ENCODE data around the gene TEKT5. TPM values are rescaled to one million over a fixed set of nuclear protein-coding genes. Genes with fewer than 3 reads are reported as not detected.

The TEKT5 gene
- total and polyA plus RNA-seq, 9 of the 15 experiments (the other 6 are each of a cell fraction or from before 2014, with no cell fraction given), result 0.10 to 0.19 TPM; not detected in 7

DNA sequence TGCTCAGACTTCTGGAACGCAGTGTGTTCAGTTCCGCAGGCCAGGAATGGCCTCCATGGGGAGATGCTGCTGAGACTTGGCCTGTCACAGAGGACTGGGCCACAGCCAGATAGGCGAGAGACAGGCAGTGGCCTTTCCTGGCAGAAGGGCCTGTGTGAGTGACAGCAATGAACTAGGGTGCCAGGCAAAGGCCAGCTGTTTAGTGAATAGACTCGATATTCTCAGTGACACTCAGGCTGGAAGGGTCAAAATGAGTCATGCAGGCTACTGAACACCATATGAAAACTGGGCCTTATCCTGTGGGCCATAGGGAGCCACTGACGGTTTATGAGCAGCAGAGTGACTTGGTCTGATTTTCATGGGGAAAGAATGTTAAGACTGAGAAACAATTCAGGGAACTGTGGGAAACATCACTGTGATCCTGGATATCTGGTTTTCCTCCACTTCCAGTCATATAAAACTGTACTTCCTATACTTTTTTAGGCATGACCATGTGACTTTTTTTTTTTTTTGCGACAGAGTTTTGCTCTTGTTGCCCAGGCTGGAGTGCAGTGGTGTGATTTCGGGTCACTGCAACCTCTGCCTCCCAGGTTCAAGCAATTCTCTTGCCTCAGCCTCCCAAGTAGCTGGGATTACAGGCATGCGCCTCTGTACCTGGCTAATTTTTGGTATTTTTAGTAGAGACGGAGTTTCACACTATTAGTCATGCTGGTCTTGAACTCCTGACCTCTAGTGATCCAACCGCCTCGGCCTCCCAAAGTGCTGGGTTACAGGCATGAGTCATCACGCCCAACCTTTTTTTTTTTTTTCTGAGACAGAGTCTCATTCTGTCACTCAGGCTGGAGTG is 43.7 kb upstream of the TEKT5 start (continued):
- TF ChIP-seq PML (IDR thresholded peaks at IDR 0.05; ENCODE audit: low read length) (no peak), U2AF2 (optimal IDR thresholded peaks at IDR 0.05; ENCODE audit: low read depth, low read length) (no peak), DDX20 (tag; IDR thresholded peaks at IDR 0.05; ENCODE audit: low read depth) (no peak), SRSF9 (IDR thresholded peaks at IDR 0.05; ENCODE audit: borderline replicate concordance, low read depth, low read length) (no peak), TBL1XR1 (IDR thresholded peaks at IDR 0.05; ENCODE audit: low read length in 2 of 2) (no peak), ZNF324 (CRISPR knock-in tag; IDR thresholded peaks at IDR 0.05) (no peak), ZNF124 (CRISPR knock-in tag; IDR thresholded peaks at IDR 0.05) (no peak), KDM1A (IDR thresholded peaks at IDR 0.05) (peak; percentile 93), SMAD3 (CRISPR knock-in tag; conservative IDR thresholded peaks at IDR 0.05) (no peak), MECOM (CRISPR knock-in tag; IDR thresholded peaks at IDR 0.05) (no peak), NFE2 (IDR thresholded peaks at IDR 0.05; ENCODE audit: low read depth) (peak; percentile 58; the same call in 1 of the 2 replicates), ZC3H8 (IDR thresholded peaks at IDR 0.05) (no peak; the same call in 1 of the 2 replicates), KAT8 (IDR thresholded peaks at IDR 0.05; ENCODE audit: low read depth) (no peak)
- TF ChIP-seq, protein P1, sequence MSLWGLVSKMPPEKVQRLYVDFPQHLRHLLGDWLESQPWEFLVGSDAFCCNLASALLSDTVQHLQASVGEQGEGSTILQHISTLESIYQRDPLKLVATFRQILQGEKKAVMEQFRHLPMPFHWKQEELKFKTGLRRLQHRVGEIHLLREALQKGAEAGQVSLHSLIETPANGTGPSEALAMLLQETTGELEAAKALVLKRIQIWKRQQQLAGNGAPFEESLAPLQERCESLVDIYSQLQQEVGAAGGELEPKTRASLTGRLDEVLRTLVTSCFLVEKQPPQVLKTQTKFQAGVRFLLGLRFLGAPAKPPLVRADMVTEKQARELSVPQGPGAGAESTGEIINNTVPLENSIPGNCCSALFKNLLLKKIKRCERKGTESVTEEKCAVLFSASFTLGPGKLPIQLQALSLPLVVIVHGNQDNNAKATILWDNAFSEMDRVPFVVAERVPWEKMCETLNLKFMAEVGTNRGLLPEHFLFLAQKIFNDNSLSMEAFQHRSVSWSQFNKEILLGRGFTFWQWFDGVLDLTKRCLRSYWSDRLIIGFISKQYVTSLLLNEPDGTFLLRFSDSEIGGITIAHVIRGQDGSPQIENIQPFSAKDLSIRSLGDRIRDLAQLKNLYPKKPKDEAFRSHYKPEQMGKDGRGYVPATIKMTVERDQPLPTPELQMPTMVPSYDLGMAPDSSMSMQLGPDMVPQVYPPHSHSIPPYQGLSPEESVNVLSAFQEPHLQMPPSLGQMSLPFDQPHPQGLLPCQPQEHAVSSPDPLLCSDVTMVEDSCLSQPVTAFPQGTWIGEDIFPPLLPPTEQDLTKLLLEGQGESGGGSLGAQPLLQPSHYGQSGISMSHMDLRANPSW (CRISPR knock-in tag; IDR thresholded peaks at IDR 0.05), result no peak
- TF ChIP-seq, protein P2, sequence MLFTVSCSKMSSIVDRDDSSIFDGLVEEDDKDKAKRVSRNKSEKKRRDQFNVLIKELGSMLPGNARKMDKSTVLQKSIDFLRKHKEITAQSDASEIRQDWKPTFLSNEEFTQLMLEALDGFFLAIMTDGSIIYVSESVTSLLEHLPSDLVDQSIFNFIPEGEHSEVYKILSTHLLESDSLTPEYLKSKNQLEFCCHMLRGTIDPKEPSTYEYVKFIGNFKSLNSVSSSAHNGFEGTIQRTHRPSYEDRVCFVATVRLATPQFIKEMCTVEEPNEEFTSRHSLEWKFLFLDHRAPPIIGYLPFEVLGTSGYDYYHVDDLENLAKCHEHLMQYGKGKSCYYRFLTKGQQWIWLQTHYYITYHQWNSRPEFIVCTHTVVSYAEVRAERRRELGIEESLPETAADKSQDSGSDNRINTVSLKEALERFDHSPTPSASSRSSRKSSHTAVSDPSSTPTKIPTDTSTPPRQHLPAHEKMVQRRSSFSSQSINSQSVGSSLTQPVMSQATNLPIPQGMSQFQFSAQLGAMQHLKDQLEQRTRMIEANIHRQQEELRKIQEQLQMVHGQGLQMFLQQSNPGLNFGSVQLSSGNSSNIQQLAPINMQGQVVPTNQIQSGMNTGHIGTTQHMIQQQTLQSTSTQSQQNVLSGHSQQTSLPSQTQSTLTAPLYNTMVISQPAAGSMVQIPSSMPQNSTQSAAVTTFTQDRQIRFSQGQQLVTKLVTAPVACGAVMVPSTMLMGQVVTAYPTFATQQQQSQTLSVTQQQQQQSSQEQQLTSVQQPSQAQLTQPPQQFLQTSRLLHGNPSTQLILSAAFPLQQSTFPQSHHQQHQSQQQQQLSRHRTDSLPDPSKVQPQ (CRISPR knock-in tag; IDR thresholded peaks at IDR 0.05; ENCODE audit: borderline replicate concordance), result no peak
- TF ChIP-seq, protein P3, sequence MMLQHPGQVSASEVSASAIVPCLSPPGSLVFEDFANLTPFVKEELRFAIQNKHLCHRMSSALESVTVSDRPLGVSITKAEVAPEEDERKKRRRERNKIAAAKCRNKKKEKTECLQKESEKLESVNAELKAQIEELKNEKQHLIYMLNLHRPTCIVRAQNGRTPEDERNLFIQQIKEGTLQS (IDR thresholded peaks at IDR 0.05), result peak; percentile 99
- TF ChIP-seq, protein P3 (CRISPR knock-in tag; conservative IDR thresholded peaks at IDR 0.05), result peak; percentile 97
- TF ChIP-seq, protein P4, sequence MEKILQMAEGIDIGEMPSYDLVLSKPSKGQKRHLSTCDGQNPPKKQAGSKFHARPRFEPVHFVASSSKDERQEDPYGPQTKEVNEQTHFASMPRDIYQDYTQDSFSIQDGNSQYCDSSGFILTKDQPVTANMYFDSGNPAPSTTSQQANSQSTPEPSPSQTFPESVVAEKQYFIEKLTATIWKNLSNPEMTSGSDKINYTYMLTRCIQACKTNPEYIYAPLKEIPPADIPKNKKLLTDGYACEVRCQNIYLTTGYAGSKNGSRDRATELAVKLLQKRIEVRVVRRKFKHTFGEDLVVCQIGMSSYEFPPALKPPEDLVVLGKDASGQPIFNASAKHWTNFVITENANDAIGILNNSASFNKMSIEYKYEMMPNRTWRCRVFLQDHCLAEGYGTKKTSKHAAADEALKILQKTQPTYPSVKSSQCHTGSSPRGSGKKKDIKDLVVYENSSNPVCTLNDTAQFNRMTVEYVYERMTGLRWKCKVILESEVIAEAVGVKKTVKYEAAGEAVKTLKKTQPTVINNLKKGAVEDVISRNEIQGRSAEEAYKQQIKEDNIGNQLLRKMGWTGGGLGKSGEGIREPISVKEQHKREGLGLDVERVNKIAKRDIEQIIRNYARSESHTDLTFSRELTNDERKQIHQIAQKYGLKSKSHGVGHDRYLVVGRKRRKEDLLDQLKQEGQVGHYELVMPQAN (IDR thresholded peaks at IDR 0.05; ENCODE audit: borderline replicate concordance), result no peak
- TF ChIP-seq, protein P5, sequence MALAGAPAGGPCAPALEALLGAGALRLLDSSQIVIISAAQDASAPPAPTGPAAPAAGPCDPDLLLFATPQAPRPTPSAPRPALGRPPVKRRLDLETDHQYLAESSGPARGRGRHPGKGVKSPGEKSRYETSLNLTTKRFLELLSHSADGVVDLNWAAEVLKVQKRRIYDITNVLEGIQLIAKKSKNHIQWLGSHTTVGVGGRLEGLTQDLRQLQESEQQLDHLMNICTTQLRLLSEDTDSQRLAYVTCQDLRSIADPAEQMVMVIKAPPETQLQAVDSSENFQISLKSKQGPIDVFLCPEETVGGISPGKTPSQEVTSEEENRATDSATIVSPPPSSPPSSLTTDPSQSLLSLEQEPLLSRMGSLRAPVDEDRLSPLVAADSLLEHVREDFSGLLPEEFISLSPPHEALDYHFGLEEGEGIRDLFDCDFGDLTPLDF (CRISPR knock-in tag; IDR thresholded peaks at IDR 0.05), result no peak
